Measurements from ENCODE around the gene CCDC85B. TPM values are rescaled to one million over a fixed set of nuclear protein-coding genes. Genes with fewer than 3 reads are reported as not detected.

The CCDC85B gene
- total and polyA plus RNA-seq, 2 of the 13 experiments (the other 11 are each of a cell fraction or from before 2014, with no cell fraction given), result 8.2 to 19.5 TPM

GRCh38 chr11:65890324-65891218, at the start of gene CCDC85B (continued):
- peak; percentile 83 for TF ChIP-seq ZNF607 (CRISPR knock-in tag; IDR thresholded peaks at IDR 0.05; ENCODE audit: borderline replicate concordance)
- TF ChIP-seq PHF21A (CRISPR knock-in tag; IDR thresholded peaks at IDR 0.05), result peak; percentile 57; the same call in 1 of the 2 replicates
- no peak for TF ChIP-seq NAIF1 (CRISPR knock-in tag; IDR thresholded peaks at IDR 0.05; ENCODE audit: borderline replicate concordance)
- TF ChIP-seq PATZ1 (CRISPR knock-in tag; IDR thresholded peaks at IDR 0.05), result no peak; the same call in 1 of the 2 replicates
- no peak for TF ChIP-seq RNF219 (CRISPR knock-in tag; IDR thresholded peaks at IDR 0.05)
- TF ChIP-seq BHLHE40 (IDR thresholded peaks at IDR 0.05; ENCODE audit: low read length), result peak; percentile 85
- no peak for TF ChIP-seq ZNF724P (CRISPR knock-in tag; IDR thresholded peaks at IDR 0.05; ENCODE audit: borderline replicate concordance)
- TF ChIP-seq RFX5 (IDR thresholded peaks at IDR 0.05; ENCODE audit: low read depth, low read length), result 0 out of 2 replicates have a peak, but pooled peaks have one; percentile 19
- TF ChIP-seq KDM2A (CRISPR knock-in tag; IDR thresholded peaks at IDR 0.05; ENCODE audit: borderline replicate concordance, low read depth), result no peak; the same call in 1 of the 2 replicates
- 0 out of 2 replicates have a peak, but pooled peaks have one; percentile 57 for TF ChIP-seq NPAS2 (CRISPR knock-in tag; IDR thresholded peaks at IDR 0.05; ENCODE audit: borderline replicate concordance)
- TF ChIP-seq JARID2 (CRISPR knock-in tag; IDR thresholded peaks at IDR 0.05; ENCODE audit: insufficient replicate concordance), result no peak
- TF ChIP-seq ZSCAN22 (CRISPR knock-in tag; IDR thresholded peaks at IDR 0.05), result no peak
- TF ChIP-seq ZBTB7B (CRISPR knock-in tag; IDR thresholded peaks at IDR 0.05), result no peak; the same call in 1 of the 2 replicates
- no peak for TF ChIP-seq NR2F6 (IDR thresholded peaks at IDR 0.05)
- TF ChIP-seq NR2F6 (CRISPR knock-in tag; IDR thresholded peaks at IDR 0.05), result no peak
- no peak; the same call in 1 of the 2 replicates for TF ChIP-seq ZNF782 (CRISPR knock-in tag; IDR thresholded peaks at IDR 0.05; ENCODE audit: borderline replicate concordance)
- no peak for TF ChIP-seq NFE2L1 (CRISPR knock-in tag; IDR thresholded peaks at IDR 0.05; ENCODE audit: borderline replicate concordance)
- TF ChIP-seq ZNF333 (CRISPR knock-in tag; IDR thresholded peaks at IDR 0.05; ENCODE audit: borderline replicate concordance), result peak; percentile 25; the same call in 1 of the 2 replicates
- TF ChIP-seq ZNF430 (CRISPR knock-in tag; IDR thresholded peaks at IDR 0.05), result peak; percentile 79; the same call in 1 of the 2 replicates
- no peak for TF ChIP-seq NFIB (CRISPR knock-in tag; IDR thresholded peaks at IDR 0.05; ENCODE audit: borderline replicate concordance)
- TF ChIP-seq SIN3B (IDR thresholded peaks at IDR 0.05; ENCODE audit: low read length), result no peak
- peak; percentile 89 for TF ChIP-seq ZFX (CRISPR knock-in tag; IDR thresholded peaks at IDR 0.05; ENCODE audit: low read depth)
- TF ChIP-seq DMAP1 (CRISPR knock-in tag; IDR thresholded peaks at IDR 0.05), result peak; percentile 64; the same call in 1 of the 2 replicates
- TF ChIP-seq ZNF577 (CRISPR knock-in tag; IDR thresholded peaks at IDR 0.05; ENCODE audit: borderline replicate concordance, low read depth), result no peak
- TF ChIP-seq FIP1L1 (IDR thresholded peaks at IDR 0.05; ENCODE audit: borderline replicate concordance, insufficient read depth, low read depth, low read length), result 0 out of 2 replicates have a peak, but pooled peaks have one; percentile 22
- TF ChIP-seq TP53 (CRISPR knock-in tag; conservative IDR thresholded peaks at IDR 0.05), result no peak

Data from HepG2 (cell line).